Ishikawa (cell line): Measurements from ENCODE around the gene ZNF729.

ENCODE experiments used
- CEBPB ChIP-seq: IDR thresholded peaks from 2 replicates; pipeline ENCODE4 v1.6.1; 2012
- CREB1 ChIP-seq: IDR thresholded peaks from 2 replicates; pipeline ENCODE4 v1.6.1; 2012; ENCODE audit warnings: low read depth
- EGR1 ChIP-seq: IDR thresholded peaks from 2 replicates; pipeline ENCODE4 v1.6.1; 2012
- EP300 ChIP-seq: IDR thresholded peaks from 2 replicates; pipeline ENCODE4 v1.6.1; 2012; ENCODE audit warnings: borderline replicate concordance
- MAX ChIP-seq: IDR thresholded peaks from 2 replicates; pipeline ENCODE4 v1.6.1; 2012
- NFIC ChIP-seq: IDR thresholded peaks from 2 replicates; pipeline ENCODE4 v1.6.1; 2012
- RAD21 ChIP-seq: IDR thresholded peaks from 2 replicates; pipeline ENCODE4 v1.6.1; 2012; ENCODE audit warnings: low read depth
- REST ChIP-seq: IDR thresholded peaks from 2 replicates; pipeline ENCODE4 v1.6.1; 2012; ENCODE audit warnings: low read depth, mild to moderate bottlenecking
- TAF1 ChIP-seq: IDR thresholded peaks from 2 replicates; pipeline ENCODE4 v1.6.1; 2012; ENCODE audit warnings: low read depth, mild to moderate bottlenecking
- TCF12 ChIP-seq: IDR thresholded peaks from 2 replicates; pipeline ENCODE4 v1.6.1; 2012; ENCODE audit warnings: low read depth
- TEAD4 ChIP-seq: IDR thresholded peaks from 2 replicates; pipeline ENCODE4 v1.6.1; 2012
- YY1 ChIP-seq: IDR thresholded peaks from 2 replicates; pipeline ENCODE4 v1.6.1; 2012; ENCODE audit warnings: low read depth

- TF ChIP-seq EP300 (no peak), CREB1 (no peak), YY1 (no peak), REST (no peak), NFIC (no peak), CEBPB (no peak), RAD21 (no peak), TEAD4 (no peak), TAF1 (no peak), EGR1 (no peak), MAX (no peak), TCF12 (no peak)
Observed at GRCh38 chr19:22326219-22326618, 40.0 kb downstream of the ZNF729 start.
